K562 (cell line): ENCODE data around the gene EME2. TPM values are rescaled to one million over a fixed set of nuclear protein-coding genes. Genes with fewer than 3 reads are reported as not detected.
A peak's percentile ranks its signal among the peaks of the same experiment; 100 is the strongest.

Experiments
- ATAC-seq: fragments of 200-7000 bp; cut with Tn5 transposase; 3 replicates; pipeline ENCODE4 v1.9.1; 2020; ENCODE audit warnings: moderate library complexity
- BruUV-seq: library from RNA; stranded (reverse); fragments of 400-500 nt; replicated peaks from 2 replicates; lab custom pipeline; 2021; lab: Mats Ljungman, UMichigan
- CTCF ChIA-PET: fragments of 300-600 bp; formaldehyde crosslinking; extraction: SDS; loops from one replicate; lab custom pipeline; 2021; ENCODE audit warnings: low intra/inter-chr PET ratio; lab: Yijun Ruan, JAX
- POLR2A ChIA-PET: fragments of 300-600, 350-650 bp; sonication (Branson Sonifier 250); formaldehyde crosslinking; extraction: SDS; loops from one replicate; lab custom pipeline; 2021; ENCODE audit warnings: antibody characterized with exemption, inconsistent platforms; lab: Yijun Ruan, JAX
- DNase-seq, 4 experiments: peaks; one replicate each; pipeline versions ENCODE4 v3.0.0 to v3.0.0-alpha.2; 2011 to 2018; ENCODE audit warnings: low spot score in 3 of 4, mixed read lengths in 3 of 4; ENCODE audit errors: extremely low read depth in 1 of 4
- FAIRE-seq: peaks from 2 replicates; lab custom pipeline; 2011; peaks lifted over from hg19 to GRCh38; lab: Jason Lieb, UNC
- H2AFZ ChIP-seq: 2 replicates; pipeline ENCODE4 v1.6.0; 2011; ENCODE audit warnings: low read depth, low read length, control low read depth, inconsistent platforms
- H3K27ac ChIP-seq: fragments of 200-600 bp; 3 replicates; pipeline ENCODE4 v1.8.0; 2011; ENCODE audit warnings: low read depth, mild to moderate bottlenecking, control low read depth, inconsistent platforms, low read length, moderate library complexity, mixed read lengths; ENCODE audit errors: extremely low read depth
- H3K27me3 ChIP-seq, 2 experiments: fragments of 300-600 bp in 1 of 2; 2 replicates in 1 of 2; 3 replicates in 1 of 2; pipeline versions ENCODE4 v1.6.0 to v1.8.0; 2011; ENCODE audit warnings: inconsistent platforms in 2 of 2, low read length in 2 of 2, mild to moderate bottlenecking in 1 of 2, mixed read lengths in 1 of 2, moderate library complexity in 1 of 2; ENCODE audit not compliant: control insufficient read depth in 2 of 2, insufficient read depth in 2 of 2
- H3K36me3 ChIP-seq: fragments of 300-600 bp; 3 replicates; pipeline ENCODE4 v1.8.0; 2011; ENCODE audit warnings: mild to moderate bottlenecking, low read length, inconsistent platforms; ENCODE audit not compliant: control insufficient read depth, insufficient read depth
- H3K4me1 ChIP-seq, 2 experiments: fragments of 200-600 bp in 1 of 2; replicated peaks in 1 of 2; 2 replicates in 1 of 2; 3 replicates in 1 of 2; pipeline versions ENCODE4 v1.5.1 to v1.8.0; 2011; ENCODE audit warnings: inconsistent platforms in 2 of 2, low read length in 2 of 2, mild to moderate bottlenecking in 1 of 2, mixed read lengths in 1 of 2, moderate library complexity in 1 of 2; ENCODE audit not compliant: control insufficient read depth in 2 of 2, insufficient read depth in 2 of 2
- H3K4me2 ChIP-seq: 2 replicates; pipeline ENCODE4 v1.6.1; 2011; ENCODE audit warnings: low read length, control low read depth, inconsistent platforms, mixed read lengths; ENCODE audit not compliant: insufficient read depth
- H3K4me3 ChIP-seq: fragments of 200-600 bp; sonication (generic), shearing (Covaris generic); 2 replicates; pipeline ENCODE4 v1.5.1; 2016; ENCODE audit warnings: control low read depth, inconsistent platforms
- H3K79me2 ChIP-seq: fragments of 200-600 bp; 3 replicates; pipeline ENCODE4 v1.8.0; 2011; ENCODE audit warnings: low read length, inconsistent platforms; ENCODE audit not compliant: control insufficient read depth, insufficient read depth
- H3K9ac ChIP-seq, 2 experiments: 2 replicates each; pipeline versions ENCODE4 v1.6.0 to v1.6.1; 2011; ENCODE audit warnings: low read depth in 2 of 2, low read length in 2 of 2, control low read depth in 1 of 2, inconsistent platforms in 1 of 2, mild to moderate bottlenecking in 1 of 2, mixed read lengths in 1 of 2; ENCODE audit not compliant: insufficient read depth in 1 of 2
- H3K9me1 ChIP-seq: one replicate; pipeline ENCODE4 v1.6.0; 2011; ENCODE audit warnings: inconsistent platforms, mild to moderate bottlenecking, low read length, moderate library complexity; ENCODE audit not compliant: control insufficient read depth, insufficient read depth
- H3K9me3 ChIP-seq: replicated peaks from 2 replicates; pipeline ENCODE4 v1.5.1; 2011; ENCODE audit warnings: low read depth, low read length, inconsistent platforms; ENCODE audit not compliant: control insufficient read depth, insufficient read depth
- H4K20me1 ChIP-seq: replicated peaks from 2 replicates; pipeline ENCODE4 v1.6.1; 2011; ENCODE audit warnings: low read length, inconsistent platforms, mixed read lengths; ENCODE audit not compliant: control insufficient read depth, insufficient read depth
- ARID4B ChIP-seq: sonication (generic); formaldehyde crosslinking; IDR thresholded peaks from 2 replicates; pipeline ENCODE4 v1.8.0; 2022; ENCODE audit warnings: mild to moderate bottlenecking, missing genetic modification reagents
- ZKSCAN8 ChIP-seq: fragments of 200-800 bp; sonication (Bioruptor generic); IDR thresholded peaks from 2 replicates; pipeline ENCODE4 v1.6.1; 2016; ENCODE audit warnings: missing genetic modification characterization, missing compliant biosample characterization
- WGBS: fragments of 100-300 bp; shearing (Covaris generic); methylation state at CpG from one replicate; pipeline ENCODE4 v1.1.6; 2016; ENCODE audit warnings: low coverage, mixed read lengths; ENCODE audit not compliant: insufficient coverage; ENCODE audit errors: missing lambda C conversion rate; 5-methylcytosine and 5-hydroxymethylcytosine counted together
- in situ Hi-C: fragments of 300-500 bp; cut with MboI; formaldehyde crosslinking; loops from 4 replicates; pipeline ENCODE4 v1.15.0; 2018; ENCODE audit warnings: inconsistent platforms, mixed read lengths
- intact Hi-C: fragments of 100-400 bp; cut with micrococcal nuclease; formaldehyde crosslinking; loops from 2 replicates; pipeline ENCODE4 v1.14.2; 2022
- polyA plus RNA-seq, 8 experiments: library from polyadenylated mRNA; depleted of rRNA in 4 of 8; stranded (reverse) in 5 of 8; unstranded in 3 of 8; fragments of >200 nt; fragmentation: Nextera tagmentation in 2 of 8; fragmentation: Illumina TruSeq in 1 of 8; extraction: Ambion mirVana in 2 of 8; extraction: Trizol in 1 of 8; gene quantifications; 2 replicates each; pipeline versions ENCODE4 v1.2.1 to v1.2.3, GENCODE V29; 2011 to 2014; ENCODE audit warnings: inconsistent platforms in 1 of 8, missing spikeins in 1 of 8
- total RNA-seq, 7 experiments: library from RNA; depleted of rRNA in 6 of 7; stranded (reverse); fragments of >200 nt in 6 of 7; fragmentation: Illumina TruSeq in 2 of 7; extraction: Trizol in 2 of 7; gene quantifications; 2 replicates each; pipeline versions ENCODE4 v1.2.1 to v1.2.3, GENCODE V29; 2011 to 2021; ENCODE audit warnings: low replicate concordance in 1 of 7

EME2 gene
- total and polyA plus RNA-seq, 9 of the 15 experiments (the other 6 are each of a cell fraction or from before 2014, with no cell fraction given): 0.35 to 19.9 (median 3.5) TPM

DNA sequence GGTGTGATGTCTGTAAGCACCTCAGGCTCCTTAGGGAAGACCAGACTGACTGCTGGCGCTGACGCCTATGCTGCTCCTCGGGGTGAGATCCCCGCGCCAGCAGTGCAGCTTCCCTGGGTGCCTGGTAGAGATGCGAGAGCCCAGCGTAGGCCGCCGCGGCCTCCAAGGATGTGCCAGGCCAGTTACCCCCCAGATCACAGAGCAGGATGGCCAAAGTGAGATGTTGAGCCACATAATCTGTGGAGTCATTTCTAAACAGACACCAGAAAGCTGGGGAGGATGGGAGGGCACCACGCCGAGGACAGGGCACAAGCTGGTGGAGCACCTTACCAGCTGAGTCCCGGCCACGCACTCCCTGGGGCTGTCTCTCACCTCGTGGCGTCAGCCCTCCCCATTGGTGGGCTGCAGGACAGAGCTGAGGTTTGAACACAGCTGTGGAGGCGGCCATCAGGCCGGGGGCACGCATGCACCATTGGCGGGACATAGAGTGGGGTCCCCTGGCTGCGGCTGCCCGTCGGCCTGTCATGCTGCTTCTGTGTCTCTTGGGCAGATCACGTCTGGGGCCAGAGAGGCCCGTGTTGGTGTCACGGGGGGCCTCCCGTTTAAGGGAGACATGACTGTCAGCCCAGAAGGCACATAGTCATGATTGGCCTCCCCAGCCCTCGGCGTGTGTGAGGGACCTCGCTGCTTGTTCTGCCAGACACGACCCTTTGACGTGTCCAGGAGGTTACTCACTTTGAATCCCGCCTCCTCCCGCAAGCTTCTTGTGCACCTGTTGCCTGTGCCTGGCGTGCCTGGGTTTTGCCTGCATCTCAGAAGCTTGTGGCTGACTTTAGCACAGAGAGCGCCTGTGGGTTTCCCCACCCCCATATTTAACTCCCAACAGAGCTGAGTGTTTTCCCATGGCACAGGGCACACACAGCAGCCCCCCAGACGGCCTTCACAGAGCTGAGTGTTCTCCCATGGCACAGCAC, 44.7 kb upstream of the EME2 start:
- Histone ChIP-seq H3K4me2 (no peak overlapping the region), H3K9me3 (no peaks in the 10 kb centered on the region), H3K9ac (peak overlapping the region in 1 of 2 experiments; percentile 68; a peak in 2 of 4 replicates), H3K79me2 (peaks cover 17% of the 10 kb centered on the region), H3K4me3 (no peak overlapping the region), H2AFZ (no peak overlapping the region), H3K27ac (no peak overlapping the region), H3K27me3 (no peaks in the 10 kb centered on the region), H3K9me1 (no peaks in the 10 kb centered on the region), H3K4me1 (peaks cover 4 to 17% of the 10 kb centered on the region in 2 experiments; a peak in 2 of 5 replicates), H3K36me3 (peaks cover 55% of the 10 kb centered on the region; the same call in 2 of the 3 replicates), H4K20me1 (no peaks in the 10 kb centered on the region; the same call in 1 of the 2 replicates)
- in situ Hi-C loops: no loop called here
- no peak for FAIRE-seq
- no peak for ATAC-seq
- 0 out of 2 replicates have a peak, but pooled peaks have one; percentile 14 for TF ChIP-seq ARID4B
- TF ChIP-seq ZKSCAN8: no peak
- ChIA-PET CTCF (no interaction called here), POLR2A (interaction anchor here (0.6 kb wide), 1 partner anchor 74 kb away, joined by 3 read pairs; no protein-coding TSS in a partner anchor)
- 95% methylated on average over 28 of the region's 37 CpGs for WGBS
- DNase-seq: no peak
- intact Hi-C loops: no loop called here
- no TSS peak for BruUV-seq
